GM13976 (cell line): ENCODE results near the gene CCR6.

Experiments
- DNase-seq: peaks from one replicate; pipeline ENCODE4 v3.0.0; 2012; ENCODE audit warnings: low spot score
- CTCF ChIP-seq: IDR thresholded peaks from 2 replicates; pipeline ENCODE4 v1.5.1; 2012; ENCODE audit warnings: borderline replicate concordance, mild to moderate bottlenecking; ENCODE audit not compliant: insufficient read depth; ENCODE audit errors: extremely low read depth, missing control alignments, control extremely low read depth
- in situ Hi-C: fragments of 300-500 bp; cut with MboI; formaldehyde crosslinking; loops from one replicate; pipeline ENCODE4 v1.12.0; 2022; ENCODE audit warnings: low sequenced_read_pairs, mixed read lengths, inconsistent platforms; ENCODE audit not compliant: unreplicated experiment

Gene CCR6

DNA sequence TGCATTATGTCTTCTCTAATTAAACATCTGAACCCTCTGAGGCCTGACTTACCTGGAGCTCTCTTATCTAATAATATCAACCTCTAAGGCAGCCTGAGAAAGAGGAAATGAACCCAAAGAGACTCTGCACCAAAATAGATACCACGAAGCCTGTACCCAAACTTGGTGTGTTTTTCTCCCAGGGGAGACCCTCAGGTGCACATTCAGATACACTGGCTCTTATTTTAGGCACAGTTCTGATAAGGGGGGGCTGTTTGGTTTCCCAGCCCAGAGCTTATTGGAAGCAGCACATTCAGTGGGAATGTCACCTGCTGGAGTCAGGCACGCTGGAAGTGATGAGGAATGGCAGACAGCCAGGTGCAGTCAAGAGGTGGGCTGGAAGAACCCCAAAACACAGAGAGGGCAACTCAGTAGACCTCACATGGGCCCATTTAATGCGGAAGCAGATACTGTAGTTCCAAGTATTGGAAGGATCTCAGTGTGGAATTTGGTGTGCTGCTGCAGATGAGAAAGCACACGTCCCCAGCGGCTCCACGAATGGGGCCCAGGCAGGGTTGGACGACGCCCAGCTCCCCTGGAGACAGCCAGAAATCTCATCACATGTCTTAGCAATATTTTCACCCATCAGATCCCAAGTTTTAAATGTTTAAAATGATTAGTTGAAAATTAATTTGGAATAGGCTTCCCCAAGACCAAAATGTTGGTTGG, 9.7 kb upstream of the CCR6 start:
- no peak for TF ChIP-seq CTCF
- peak; percentile 60 for DNase-seq
- in situ Hi-C loops, result no loop called here

- in situ Hi-C loops, result no loop called here
- peak; percentile 91 for DNase-seq
- no peak for TF ChIP-seq CTCF
These were observed 8.7 kb upstream of the CCR6 start for GRCh38 chr6:167113935-167114910.

DNA sequence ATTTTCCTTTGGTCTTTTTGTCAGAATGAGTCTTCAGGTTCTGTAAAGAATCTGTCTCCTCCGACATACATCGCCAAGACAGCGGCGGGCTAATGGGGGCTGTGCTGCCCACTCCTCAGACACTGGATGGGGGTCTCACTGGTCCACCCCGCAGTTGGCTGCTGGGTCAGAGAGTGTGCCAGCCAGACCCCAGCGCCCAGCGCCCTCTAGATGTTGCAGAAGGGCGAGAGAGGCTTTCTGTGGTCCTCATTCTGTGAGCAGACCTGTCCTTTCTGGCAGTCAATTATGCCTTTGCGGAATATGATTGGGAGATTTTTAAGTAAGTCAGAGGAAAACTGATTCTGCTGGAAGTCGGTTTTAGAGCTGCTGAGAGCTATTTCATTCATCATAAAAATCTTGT, 7.8 kb upstream of the CCR6 start:
- no peak for DNase-seq
- in situ Hi-C loops, result no loop called here
- TF ChIP-seq CTCF, result peak; percentile 27

DNA sequence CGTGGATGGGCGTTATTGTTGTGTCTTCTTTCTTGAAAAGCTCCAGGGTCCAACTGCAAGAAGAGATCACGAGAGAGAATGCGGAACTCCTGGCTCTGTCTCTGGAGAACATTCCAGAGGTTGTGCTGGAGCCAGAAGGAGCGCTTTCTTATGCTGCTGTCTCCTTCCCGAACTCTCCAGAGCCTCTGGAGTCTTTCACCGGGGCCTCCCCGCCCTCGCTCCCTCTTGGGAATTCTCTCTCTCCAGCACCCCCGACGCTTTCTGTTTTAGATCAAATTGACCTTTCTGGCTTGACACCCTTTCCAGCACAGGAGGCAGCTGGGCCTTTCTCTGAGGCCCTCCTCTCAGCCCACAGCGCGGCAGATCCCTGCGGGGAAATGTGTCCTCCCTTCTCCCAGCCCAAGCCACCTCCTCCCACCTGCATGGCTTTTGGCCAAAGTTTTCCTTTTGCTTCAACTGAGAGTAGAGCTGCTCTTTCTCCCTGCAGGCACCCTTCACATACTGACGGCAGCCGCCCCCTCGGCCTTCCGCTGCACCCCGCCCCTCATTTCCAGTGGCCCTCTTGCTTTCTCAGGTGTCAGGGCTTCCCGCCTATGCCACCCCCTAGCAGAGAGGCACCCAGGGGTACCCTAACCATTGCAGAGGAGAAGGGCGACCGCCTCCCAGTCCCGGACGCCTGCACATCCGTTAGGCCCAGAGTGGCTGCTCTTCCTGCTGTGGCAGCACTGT, 6.6 kb upstream of the CCR6 start:
- in situ Hi-C loops, result no loop called here
- DNase-seq, result no peak
- no peak for TF ChIP-seq CTCF

- TF ChIP-seq CTCF, result no peak
- in situ Hi-C loops, result no loop called here
- DNase-seq, result no peak
These were observed 6.1 kb upstream of the CCR6 start for GRCh38 chr6:167116838-167117228.

GRCh38 chr6:167118006-167118405, 4.9 kb upstream of the CCR6 start:
- in situ Hi-C loops, result no loop called here
- TF ChIP-seq CTCF, result no peak
- no peak for DNase-seq
